HG03097 (cell line): ENCODE measurements around the gene ZMIZ1.

ENCODE experiments used
- ATAC-seq: cut with Tn5 transposase; IDR thresholded peaks from one replicate; pipeline ENCODE4 v1.9.1; 2021; ENCODE audit not compliant: unreplicated experiment, low FRiP score

Gene ZMIZ1

DNA sequence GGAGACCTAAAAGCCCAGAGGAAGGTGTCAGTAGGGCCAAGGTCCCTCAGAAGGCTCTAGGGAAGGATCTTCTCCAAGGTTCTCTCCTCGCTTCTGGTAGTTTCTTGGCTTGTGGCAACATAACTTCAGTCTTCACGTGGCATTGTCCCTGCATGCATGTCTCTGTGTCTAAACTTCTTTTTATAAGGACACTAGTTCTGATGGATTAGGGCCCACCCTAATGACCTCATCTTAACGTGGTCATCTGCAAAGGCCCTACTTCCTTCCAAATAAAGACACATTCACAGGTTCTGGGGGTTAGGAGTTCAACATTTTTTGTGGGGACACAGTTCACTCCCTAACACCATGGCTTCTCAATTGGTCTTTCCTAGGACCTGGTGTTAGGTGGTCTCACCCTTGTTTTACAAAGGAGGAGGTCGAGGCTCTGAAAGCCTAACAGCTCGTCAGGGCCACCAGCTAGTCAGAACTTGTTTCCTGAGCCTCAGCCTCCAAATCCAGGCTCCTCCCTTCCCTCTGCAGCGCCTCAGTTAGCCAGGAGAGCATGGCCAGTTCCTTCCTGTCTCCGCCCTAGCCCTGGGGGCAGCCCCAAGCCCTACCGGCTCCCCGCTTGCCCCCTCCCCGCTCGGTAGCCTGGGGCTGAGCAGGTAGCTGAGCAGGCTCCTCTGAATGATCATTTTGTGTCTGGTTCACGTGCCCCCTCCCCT, 168.8 kb downstream of the ZMIZ1 start:
- no peak for ATAC-seq

DNA sequence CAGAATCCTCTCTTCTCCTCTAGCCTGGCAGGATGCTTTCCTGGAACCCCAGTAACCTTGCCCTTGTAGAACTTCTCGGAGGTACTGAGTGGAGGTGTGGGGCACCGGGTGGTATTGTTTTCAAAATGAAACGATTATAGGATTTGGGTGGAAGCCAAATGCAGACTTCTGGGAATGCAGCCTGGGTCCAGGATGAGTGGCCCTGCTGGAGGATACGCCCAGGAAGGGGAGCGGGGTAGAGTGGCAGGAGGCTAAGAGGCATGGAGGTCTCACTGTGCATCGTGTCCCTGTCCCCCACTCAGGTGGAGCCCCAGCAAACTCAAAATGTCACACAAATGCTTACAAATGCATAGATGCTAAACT, 169.4 kb downstream of the ZMIZ1 start:
- ATAC-seq, result no peak

DNA sequence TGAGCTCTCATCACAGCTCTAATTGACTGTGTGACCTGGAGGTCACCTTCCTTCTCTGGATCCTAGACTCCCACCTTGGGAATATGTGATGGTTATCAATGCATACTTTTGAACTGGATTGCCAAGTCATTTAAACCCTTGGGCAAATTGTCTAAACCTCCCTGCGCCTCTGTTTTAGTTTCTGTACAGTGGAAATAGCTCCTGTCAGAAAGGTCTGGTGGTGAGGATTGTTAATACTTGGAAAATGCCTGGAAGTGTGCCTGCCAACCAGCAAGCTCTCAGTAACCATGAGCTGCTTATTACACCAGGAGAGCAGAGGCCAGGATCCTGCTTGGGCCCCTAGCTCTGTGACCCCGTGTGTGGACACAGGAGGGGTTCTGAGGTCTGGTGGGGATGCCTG, 169.8 kb downstream of the ZMIZ1 start:
- no peak for ATAC-seq

DNA sequence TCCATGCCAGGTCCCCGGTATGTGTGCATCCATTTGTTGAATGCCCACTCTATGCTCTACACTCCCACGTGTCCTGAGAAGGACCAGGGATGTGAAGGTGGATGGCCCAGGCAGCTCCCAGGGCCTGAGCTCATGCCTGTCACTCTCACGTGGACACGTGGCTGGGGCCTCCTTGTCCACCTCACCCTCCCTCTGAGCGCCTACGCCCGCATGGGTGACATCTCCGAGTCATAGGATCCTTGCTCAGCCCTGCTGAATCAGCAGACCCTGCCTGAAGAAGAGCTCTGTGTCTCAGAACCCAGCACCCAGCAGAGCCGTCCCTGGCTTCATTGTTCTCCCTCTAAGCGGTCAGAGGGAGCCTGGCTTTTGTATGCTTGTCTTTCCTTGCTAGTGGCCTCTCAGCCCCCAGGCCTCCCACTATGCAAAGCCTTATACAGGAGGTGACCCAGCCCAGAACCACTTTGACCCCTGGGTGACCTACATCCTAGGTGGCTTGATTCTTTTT, 170.6 kb downstream of the ZMIZ1 start:
- ATAC-seq, result no peak

DNA sequence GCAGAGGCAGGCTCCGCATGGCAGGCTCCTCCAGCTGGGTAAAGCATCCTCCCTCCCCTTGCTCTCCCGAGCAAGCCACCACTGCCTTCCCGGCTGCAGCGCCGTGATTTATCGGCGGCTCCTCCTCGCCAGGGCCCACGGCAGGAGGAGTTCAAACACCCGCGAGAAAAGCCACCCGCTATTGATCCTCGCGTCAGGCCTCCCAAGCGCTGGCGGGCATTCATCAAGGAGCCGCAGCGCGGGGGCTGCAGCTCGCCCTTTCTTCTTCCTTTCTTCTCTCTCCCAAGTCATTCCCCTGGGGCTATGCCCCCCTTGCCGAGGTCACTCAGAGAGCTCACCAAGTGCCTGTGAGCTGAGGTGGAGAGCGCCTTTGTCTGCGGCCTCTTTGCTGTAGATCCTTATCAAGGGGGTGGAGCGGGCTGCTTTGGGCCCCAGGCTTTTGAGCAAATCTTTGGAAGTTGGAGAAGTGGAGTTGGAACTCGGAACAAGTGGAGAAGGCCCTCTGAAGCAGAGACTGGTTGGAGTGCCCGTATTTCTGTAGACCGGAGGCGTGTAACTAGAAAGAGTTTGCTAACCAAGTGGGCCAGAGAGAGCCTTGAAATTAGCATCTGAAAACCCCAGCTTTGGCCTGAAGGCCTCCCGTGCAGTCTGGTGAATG, 171.3 kb downstream of the ZMIZ1 start:
- no peak for ATAC-seq

DNA sequence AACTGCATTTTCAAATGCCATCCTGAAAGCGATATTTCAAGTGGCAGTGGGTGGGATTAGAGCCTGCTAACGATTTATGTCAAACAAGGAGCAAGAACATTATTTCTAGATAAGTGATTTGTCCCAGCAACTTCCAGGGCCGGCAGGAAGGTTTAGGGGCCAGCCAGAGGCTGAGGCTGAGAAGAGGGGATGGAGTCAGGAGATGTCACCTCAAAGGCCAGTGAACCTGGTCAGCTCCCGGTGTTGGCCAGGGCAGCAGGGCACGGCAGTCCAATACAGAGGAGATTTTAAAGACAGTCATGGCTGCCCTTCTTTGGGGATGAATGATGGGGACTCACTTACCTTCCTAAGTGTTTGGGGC, 172.8 kb downstream of the ZMIZ1 start:
- ATAC-seq, result no peak

DNA sequence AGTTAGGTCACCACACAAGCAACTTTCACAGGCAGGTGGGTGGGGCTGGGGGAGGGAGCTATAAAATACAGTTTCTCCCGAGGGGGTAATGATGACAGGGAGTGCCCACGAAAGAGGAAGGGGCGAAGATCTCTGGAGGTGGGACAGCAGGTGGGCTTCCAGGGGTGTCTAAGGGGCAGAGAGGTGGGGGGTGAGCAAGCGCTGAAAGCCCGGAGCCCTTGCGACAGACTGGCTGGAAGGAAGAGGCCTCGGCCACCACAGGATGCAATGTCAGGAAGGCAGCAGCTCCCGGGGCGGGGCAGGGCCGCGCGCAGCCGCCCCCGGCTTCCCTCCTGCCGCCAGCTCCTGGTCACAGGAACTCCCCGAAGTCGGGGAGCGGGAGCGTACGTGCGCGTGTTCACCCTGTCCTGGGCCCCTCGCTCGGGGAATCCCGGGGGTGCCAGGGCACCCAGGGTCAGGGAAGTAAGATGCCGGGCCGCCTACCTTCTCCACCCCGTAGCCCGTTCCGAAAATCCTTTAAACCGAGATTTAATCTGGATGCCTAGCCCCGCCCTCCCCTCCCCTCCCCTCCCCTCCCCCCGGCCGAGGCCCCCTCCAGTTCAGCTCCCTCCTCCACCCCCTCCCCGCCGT, 173.3 kb downstream of the ZMIZ1 start:
- ATAC-seq, result peak; percentile 27

DNA sequence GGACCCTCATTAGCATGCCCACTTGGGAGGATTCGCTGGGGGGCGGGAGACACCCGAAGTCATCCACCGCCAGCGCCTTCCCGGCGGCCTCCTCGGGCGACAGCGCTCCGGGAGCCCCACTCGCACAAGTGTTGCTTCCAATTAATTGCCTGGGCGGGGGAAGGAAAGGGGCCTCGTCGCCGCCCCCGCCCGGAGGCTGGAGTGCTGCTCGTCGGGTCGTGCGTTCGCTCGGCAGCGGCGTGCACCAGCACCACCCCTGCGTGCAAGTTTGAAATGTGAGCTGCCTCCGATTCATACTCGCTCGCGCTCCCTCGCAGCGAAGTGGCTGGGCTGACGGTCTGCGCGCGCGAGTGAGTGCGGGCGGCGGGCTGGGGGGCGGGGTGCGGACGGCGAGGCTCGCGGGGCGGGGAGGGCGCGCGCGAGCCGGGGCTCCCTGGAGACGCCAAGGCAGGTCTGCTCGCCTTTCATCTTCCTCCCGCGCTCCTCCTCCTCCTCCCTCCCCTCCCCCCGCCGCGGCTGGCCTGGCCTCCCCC, 173.9 kb downstream of the ZMIZ1 start:
- ATAC-seq, result peak; percentile 17

DNA sequence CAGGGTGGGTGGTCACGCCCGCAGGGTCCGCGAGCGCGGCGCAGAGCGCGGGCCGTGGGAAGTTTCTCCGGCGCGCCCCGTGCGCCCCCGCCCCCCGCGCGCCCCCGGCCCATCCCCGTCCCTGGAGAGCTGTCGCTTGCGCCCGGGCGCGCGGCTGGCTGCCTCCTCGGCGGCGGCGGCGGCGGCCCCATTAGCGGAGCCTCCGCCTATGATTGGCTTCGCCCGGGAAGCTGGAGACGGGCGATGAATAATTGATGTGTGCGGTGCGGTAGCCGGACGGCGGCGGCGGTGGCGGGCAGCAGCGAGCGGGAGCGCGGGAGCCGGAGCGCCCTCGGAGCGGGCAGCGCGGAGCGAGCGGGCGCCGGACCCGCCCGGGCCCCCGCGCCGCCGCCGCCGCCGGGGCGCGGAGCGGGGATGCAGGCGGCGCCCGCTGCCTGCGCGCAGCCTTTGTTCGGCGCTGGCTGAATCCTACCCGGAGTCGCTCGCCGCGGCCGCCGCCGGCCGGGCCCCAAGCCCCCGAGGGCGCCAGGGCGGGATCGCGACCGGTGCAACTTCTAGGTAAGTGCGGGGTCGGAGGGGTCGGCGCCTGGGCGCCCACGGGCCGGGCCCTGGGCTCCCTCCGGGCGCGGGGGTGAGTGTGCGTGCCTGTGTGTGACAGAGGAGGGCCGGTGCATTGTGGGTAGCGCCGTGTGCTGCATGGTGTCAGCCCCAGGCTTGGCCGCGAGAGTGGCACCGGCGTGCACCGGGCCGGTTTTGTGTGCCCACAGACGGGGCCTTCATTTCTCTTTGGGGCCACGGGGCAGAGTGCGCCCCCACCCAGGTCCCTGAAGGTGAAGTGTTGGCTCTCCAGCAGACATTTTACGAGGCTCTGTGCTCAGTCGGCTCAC, 174.7 kb downstream of the ZMIZ1 start:
- peak; percentile 29 for ATAC-seq

DNA sequence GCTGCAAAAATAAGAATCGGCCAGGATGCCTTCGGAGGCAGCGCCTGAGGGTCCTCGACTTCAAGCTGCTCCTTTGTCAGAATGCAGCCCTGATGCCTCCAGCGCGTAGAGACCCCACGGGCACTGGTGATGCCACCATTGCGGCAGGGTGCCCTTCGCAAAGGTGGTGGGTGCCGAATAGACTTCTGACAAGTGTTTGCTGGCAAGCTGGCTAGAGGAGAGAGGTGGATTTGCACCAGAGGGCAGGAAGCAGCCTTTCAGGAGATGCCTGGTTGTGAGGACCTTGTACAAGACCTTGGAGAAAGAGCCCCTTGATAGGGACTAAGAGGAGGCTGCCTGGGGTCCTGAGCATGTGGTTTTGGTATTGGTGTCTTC, 175.3 kb downstream of the ZMIZ1 start:
- ATAC-seq, result no peak

DNA sequence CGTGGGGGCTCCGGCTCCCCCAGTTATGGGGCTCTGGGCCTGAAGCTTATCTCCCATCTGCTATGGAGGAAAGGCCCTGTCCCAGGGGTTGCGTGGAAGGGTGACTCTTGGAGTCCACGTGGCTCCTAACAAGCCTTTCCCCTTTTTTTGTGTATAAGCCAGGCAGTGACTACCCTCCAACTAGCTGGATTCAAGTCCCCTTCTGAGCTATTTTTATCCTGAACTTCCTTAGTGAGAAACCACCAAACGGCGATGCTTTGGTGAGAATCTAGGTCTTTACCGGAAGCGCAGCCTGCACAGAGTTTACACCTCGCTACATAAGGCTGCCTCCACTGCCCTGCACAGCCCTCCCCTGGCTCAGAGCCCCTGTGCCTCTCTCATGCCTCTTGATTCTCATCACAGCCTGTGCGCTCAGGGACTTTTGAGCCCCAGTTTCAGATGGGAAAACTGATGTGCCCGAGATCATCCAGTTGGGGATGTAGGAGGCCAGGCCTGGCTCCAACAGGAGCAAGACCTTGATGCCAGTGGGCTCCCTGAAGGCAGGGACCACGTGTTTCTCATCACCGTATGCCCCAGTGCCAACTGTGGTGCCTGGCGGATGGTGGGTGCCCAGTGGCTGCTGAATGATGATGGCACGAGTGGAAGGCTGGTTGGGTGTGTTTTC, 176.2 kb downstream of the ZMIZ1 start:
- peak; percentile 30 for ATAC-seq

DNA sequence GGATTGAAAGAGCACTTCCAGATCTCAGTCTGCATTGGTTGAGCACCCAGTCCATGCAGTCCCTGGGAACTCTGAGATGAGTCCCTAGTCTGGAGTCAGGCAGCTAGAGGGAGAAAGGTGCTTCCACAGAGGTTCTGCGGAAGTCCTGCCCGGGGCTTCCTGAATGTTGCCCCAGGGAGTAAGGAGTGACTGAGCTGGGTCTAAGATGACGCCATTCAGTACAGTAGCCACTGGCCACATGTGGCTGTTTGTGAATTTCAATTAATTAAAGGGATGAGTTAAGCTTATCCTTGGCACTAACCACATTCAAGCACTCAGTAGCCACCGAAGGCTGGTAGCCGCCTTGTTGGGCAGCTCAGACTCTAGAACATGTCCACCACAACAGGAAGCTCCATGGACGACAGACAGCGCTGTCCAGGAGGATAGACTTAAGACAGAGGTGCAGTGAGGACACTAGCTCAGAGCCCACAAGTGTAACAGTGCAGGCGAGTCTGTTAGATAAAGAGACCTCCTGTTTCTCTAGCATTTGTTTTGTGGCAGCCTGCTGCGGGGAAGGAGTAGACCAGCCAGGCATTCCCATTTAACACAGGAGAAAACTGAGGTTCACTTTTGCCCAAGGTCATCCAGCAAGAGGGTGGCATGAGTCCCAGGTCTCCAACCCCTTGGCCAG, 176.9 kb downstream of the ZMIZ1 start:
- no peak for ATAC-seq

DNA sequence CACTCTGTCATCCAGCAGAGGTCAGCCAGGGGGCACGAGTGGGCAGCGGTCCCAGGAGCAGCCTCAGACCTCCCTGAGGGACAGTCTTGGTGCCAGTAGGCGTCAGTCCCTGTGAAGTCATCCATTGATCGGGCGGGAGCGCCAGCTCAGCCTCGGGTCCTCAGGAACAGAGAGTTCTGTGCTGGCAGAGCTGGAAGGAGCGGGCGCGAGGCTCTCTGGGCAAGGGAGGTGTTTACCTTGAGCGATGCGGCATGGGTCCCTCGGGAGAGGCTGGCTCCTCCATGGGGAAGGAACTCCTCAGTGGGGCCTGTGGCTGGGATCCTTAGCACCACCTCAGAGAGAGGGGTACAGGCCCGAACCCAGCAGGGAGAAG, 177.4 kb downstream of the ZMIZ1 start:
- no peak for ATAC-seq

DNA sequence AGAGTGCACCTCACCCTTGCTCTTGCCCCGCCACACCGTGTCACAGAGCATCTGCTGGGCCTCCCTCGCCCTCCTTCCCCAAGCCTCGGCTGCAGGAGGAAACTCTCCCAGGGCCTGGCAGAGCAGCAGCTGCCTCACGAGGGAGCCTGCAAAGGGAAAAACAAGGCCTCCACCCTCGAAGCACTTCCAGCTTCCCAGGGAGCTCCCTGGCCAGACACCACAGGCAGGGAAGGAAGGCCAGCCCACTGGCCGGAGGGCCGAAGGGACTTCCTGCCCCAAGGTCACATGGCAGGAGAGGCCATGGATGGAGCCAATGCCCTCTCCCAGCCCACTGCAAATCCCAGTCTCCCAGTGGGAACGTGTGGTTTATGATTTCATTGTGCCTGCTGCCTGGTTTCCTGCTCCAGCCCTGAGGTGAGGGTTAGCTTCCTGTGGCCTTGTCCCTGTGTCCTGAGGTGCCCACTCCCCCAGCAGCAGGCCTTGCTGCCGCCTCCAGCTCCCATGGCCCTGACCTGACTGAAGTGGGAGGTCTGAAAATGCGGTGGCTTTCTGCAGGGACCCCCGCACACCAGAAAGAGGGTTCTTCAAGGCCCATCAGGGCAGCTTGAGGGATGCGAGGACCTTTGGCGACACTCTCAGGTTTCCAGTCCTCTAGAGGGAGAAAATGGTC, 178.0 kb downstream of the ZMIZ1 start:
- no peak for ATAC-seq

DNA sequence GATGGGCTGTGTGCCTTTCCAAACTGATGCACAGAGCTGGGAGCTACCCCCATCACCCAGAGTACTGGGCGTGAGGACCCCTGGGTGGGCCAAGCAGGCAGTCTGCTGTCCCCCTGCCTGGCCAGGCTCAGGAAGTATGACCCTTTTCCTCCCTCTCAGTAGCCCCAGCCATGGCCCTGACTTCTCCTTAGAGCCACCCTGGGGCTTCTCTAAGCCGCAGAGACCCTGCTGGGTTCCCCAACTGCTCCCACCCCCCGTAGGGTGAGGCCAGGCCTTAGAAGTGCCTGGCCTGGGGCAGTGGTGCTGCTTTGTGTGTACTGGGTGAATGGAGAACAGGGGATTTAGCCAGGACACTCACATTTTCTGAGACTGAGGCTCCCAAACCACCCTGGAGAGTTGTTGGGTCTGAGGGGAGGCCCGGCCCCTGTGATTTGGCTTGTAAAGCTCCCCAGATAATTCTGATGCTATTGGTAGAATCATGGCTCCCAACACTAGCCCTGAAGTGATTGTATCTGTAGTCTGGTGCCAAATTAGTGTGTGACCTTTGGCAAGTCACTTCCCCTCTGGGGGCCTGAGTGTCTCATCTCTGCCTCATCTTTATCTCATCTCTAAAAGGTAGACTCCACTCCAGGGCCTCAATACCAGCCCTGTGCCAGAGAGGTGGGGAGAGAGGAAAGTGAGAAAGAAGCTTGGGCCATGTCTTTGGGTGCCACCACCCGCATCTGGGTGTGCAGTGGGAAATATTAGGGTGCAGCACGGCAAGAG, 178.8 kb downstream of the ZMIZ1 start:
- ATAC-seq, result no peak

DNA sequence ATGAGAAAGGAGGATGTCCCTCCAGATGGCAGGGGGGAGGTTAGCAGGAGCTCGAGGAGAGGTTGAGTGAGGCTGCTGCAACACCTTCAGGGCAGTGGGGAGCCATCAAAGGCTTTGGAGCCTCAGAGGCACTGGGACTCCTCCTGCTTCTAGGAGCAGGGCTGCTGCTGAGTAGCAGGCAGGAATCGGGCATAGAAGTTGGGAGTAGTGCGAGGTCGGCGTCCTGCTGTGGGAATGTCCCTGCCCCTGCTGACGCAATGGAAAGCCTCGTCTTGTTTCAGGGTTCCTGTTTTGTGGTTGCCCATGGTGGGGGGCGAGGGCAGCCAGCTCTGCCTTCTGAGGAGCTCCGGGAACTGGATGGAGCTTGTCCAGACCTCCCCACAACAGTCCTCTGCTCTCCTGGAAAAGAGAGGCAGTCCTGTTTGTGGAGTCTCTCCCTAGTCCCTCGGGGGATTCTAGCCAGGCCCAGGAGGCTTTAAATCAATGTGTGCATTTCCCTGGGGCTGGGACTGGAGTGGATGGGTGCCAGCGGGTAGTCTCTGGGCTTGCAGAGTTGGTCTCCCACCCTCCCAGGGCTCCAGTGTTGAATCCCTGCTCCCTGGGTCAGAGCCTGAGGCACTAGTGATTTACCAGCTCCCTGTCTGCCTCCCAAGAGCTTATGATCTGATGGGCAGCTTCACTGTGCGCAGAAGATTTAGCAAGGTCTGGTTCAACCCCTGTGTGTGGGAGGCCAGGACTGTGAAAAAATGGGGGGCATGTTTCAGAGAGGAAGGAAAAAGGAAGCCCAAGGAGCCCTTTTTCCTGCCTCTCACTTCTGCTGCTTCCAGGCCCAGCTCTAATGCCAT, 179.8 kb downstream of the ZMIZ1 start:
- no peak for ATAC-seq
